WERI-Rb-1 (cell line): ENCODE measurements around the gene JAKMIP2.

Experiments
- DNase-seq: peaks from one replicate; pipeline ENCODE4 v3.0.0-alpha.2; 2020
- H3K27ac ChIP-seq: fragments of 250-450 bp; sonication (Bioruptor Pico); 2 replicates; pipeline ENCODE4 v1.5.1; 2020; ENCODE audit warnings: mild to moderate bottlenecking, moderate library complexity
- H3K27me3 ChIP-seq: fragments of 250-450 bp; sonication (Bioruptor Pico); 2 replicates; pipeline ENCODE4 v1.5.1; 2021; ENCODE audit warnings: mild to moderate bottlenecking, low read depth, moderate library complexity; ENCODE audit not compliant: insufficient read depth, severe bottlenecking
- H3K36me3 ChIP-seq: fragments of 250-450 bp; sonication (Bioruptor Pico); 2 replicates; pipeline ENCODE4 v1.5.1; 2020; ENCODE audit warnings: mild to moderate bottlenecking, moderate library complexity
- H3K4me3 ChIP-seq: 2 replicates; pipeline ENCODE4 v1.5.1; 2011; ENCODE audit warnings: low read depth, mild to moderate bottlenecking, control low read depth, low read length
- H3K9me3 ChIP-seq: fragments of 250-450 bp; sonication (Bioruptor Pico); 2 replicates; pipeline ENCODE4 v1.5.1; 2021; ENCODE audit warnings: mild to moderate bottlenecking, moderate library complexity; ENCODE audit not compliant: severe bottlenecking
- CTCF ChIP-seq: IDR thresholded peaks from 2 replicates; pipeline ENCODE4 v1.5.1; 2011; ENCODE audit warnings: low read depth, mild to moderate bottlenecking, control low read depth, inconsistent platforms, low read length

The JAKMIP2 gene

DNA sequence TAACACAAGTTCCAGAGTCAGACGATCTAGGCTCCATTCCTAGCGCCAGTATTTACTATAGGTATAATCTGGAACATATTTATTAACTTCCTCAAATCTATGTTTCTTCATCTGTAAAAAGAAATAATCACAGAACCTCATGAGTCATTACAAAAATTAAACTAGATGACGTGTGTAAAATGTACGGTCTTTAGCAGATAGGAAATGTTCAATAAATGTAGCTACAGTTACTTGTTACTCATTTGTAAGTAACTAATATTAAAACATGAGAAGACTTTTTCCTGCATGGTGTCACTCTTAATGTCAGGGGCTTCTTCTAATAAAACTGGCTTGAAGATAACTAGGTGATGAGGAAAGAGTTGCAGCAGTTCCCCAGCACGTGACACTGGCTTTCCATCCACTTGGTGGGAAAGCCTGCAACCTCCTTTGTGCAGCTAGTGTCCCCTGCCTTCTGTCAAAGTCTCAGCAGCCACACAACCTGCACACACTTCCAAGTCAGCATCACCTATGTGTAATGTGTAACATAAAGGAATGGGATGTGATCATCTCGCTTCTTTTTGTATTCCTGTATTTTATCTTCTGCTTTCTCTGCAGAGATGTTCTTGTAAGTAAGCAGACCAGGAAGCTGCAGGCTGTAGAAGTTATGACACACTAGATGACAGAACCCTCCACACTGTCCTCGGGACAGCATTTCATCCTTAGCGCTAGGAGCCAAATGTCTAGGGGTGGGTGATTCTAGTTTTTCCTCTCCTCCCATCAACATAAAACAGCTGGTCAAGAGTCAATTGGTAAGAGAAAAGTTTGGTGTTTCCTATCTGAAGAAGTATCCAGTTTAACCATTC lies 1.8 kb upstream of the JAKMIP2 start:
- Histone ChIP-seq H3K27me3 (no peaks in the 10 kb centered on the region), H3K36me3 (no peaks in the 10 kb centered on the region), H3K4me3 (no peak overlapping the region), H3K9me3 (no peaks in the 10 kb centered on the region), H3K27ac (no peak overlapping the region)
- no peak for TF ChIP-seq CTCF
- no peak for DNase-seq

GRCh38 chr5:147780924-147781573 lies 1.5 kb downstream of the JAKMIP2 start:
- H3K4me3 ChIP-seq, result no peak overlapping the region
- H3K27ac ChIP-seq, result no peak overlapping the region
- no peak for TF ChIP-seq CTCF
- H3K9me3 ChIP-seq, result no peaks in the 10 kb centered on the region
- no peaks in the 10 kb centered on the region for H3K27me3 ChIP-seq
- no peaks in the 10 kb centered on the region for H3K36me3 ChIP-seq
- no peak for DNase-seq

- DNase-seq, result no peak
- H3K36me3 ChIP-seq, result no peaks in the 10 kb centered on the region
- TF ChIP-seq CTCF, result no peak
- H3K27ac ChIP-seq, result no peak overlapping the region
- H3K9me3 ChIP-seq, result no peaks in the 10 kb centered on the region
- H3K4me3 ChIP-seq, result no peak overlapping the region
- no peaks in the 10 kb centered on the region for H3K27me3 ChIP-seq
Observed at GRCh38 chr5:147779694-147780093, 2.8 kb downstream of the JAKMIP2 start.

- TF ChIP-seq CTCF, result no peak
- Histone ChIP-seq H3K9me3 (no peaks in the 10 kb centered on the region), H3K4me3 (no peak overlapping the region), H3K27me3 (no peaks in the 10 kb centered on the region), H3K27ac (no peak overlapping the region), H3K36me3 (no peaks in the 10 kb centered on the region)
- DNase-seq, result no peak
Observed at GRCh38 chr5:147776989-147777388, 5.5 kb downstream of the JAKMIP2 start.

GRCh38 chr5:147773587-147773986 lies 8.9 kb downstream of the JAKMIP2 start:
- DNase-seq, result no peak
- no peaks in the 10 kb centered on the region for H3K9me3 ChIP-seq
- H3K4me3 ChIP-seq, result no peak overlapping the region
- H3K27me3 ChIP-seq, result no peaks in the 10 kb centered on the region
- TF ChIP-seq CTCF, result no peak
- no peak overlapping the region for H3K27ac ChIP-seq
- H3K36me3 ChIP-seq, result no peaks in the 10 kb centered on the region
